ENCODE results near the gene SPO11. TPM values are rescaled to one million over a fixed set of nuclear protein-coding genes. Genes with fewer than 3 reads are reported as not detected.

Gene SPO11
- total and polyA plus RNA-seq, 2 of the 8 experiments (the other 6 are each of a cell fraction or from before 2014, with no cell fraction given): not detected

- H3K79me2 ChIP-seq (ENCODE audit: control insufficient read depth in 1 of 2, insufficient read depth in 2 of 2, low read length in 2 of 2): peaks cover 0 to 2% of the 10 kb centered on the region in 2 experiments; a peak in 2 of 4 replicates
- H3K4me1 ChIP-seq (replicated peaks in 1 of 4; ENCODE audit: control insufficient read depth in 3 of 4, insufficient read depth in 4 of 4, low read length in 3 of 4): peaks cover 0 to 12% (median 9%) of the 10 kb centered on the region in 4 experiments; a peak in 5 of 7 replicates
- no peak overlapping the region for H4K5ac ChIP-seq (ENCODE audit: insufficient read length, low read depth, low read length)
- no peak overlapping the region for H3K18ac ChIP-seq (ENCODE audit: extremely low read depth, low read length)
- H3K4ac ChIP-seq (replicated peaks; ENCODE audit: insufficient read length, low read depth, low read length): no peak overlapping the region
- H3K79me1 ChIP-seq (ENCODE audit: low read depth, low read length): no peaks in the 10 kb centered on the region
- no peak overlapping the region for H3K4me3 ChIP-seq (ENCODE audit: extremely low read depth in 1 of 4, insufficient read depth in 2 of 4, low read depth in 3 of 4, low read length in 4 of 4)
- H4K91ac ChIP-seq (replicated peaks; ENCODE audit: insufficient read length, low read length): no peak overlapping the region
- no peak overlapping the region for H3K56ac ChIP-seq (replicated peaks; ENCODE audit: insufficient read length, low read depth, low read length)
- no peak overlapping the region for H3K14ac ChIP-seq (ENCODE audit: insufficient read length)
- H3K4me2 ChIP-seq (ENCODE audit: insufficient read depth in 1 of 2, low read depth in 2 of 2, low read length in 2 of 2): no peak overlapping the region
- H2BK12ac ChIP-seq (ENCODE audit: low read depth, low read length): no peak overlapping the region
- ChIA-PET CTCF (ENCODE audit: partially characterized antibody) (interaction anchor here (1.1 to 1.7 kb wide), 2 partner anchors 10 to 15 kb away, joined by 3 to 4 read pairs; no protein-coding TSS in a partner anchor), POLR2A (ENCODE audit: partially characterized antibody) (interaction anchor here (1.0 kb wide), 1 partner anchor 17 kb away, joined by 3 read pairs; no protein-coding TSS in a partner anchor)
- FAIRE-seq (no peak), DNase-seq (ENCODE audit: low read depth in 1 of 2, low spot score in 2 of 2) (no peak)
- no peak overlapping the region for H2BK120ac ChIP-seq (replicated peaks; ENCODE audit: low read depth, low read length)
- no peak overlapping the region for H2AK5ac ChIP-seq (ENCODE audit: low read depth, low read length)
- H3K9ac ChIP-seq (replicated peaks in 1 of 4; ENCODE audit: extremely low read depth in 1 of 4, low read depth in 3 of 4, low read length in 3 of 4): no peak overlapping the region
- peaks cover 5% of the 10 kb centered on the region; the same call in 1 of the 2 replicates for H3K23me2 ChIP-seq (ENCODE audit: low read depth, low read length)
- peaks cover 0 to 10% (median 4%) of the 10 kb centered on the region in 4 experiments; a peak in 4 of 7 replicates for H3K27me3 ChIP-seq (replicated peaks in 1 of 4; ENCODE audit: control insufficient read depth in 3 of 4, extremely low read depth in 1 of 4, insufficient read depth in 3 of 4, low read length in 3 of 4)
- H3K9me3 ChIP-seq (ENCODE audit: insufficient read depth in 2 of 2, low read depth in 1 of 2, low read length in 1 of 2): no peaks in the 10 kb centered on the region
- WGBS, 2 experiments (ENCODE audit: extremely low coverage in 1 of 2, insufficient coverage in 1 of 2, insufficient read length in 1 of 2, insufficient replicate concordance in 2 of 2, low coverage in 1 of 2, low lambda C conversion rate in 2 of 2, missing lambda C conversion rate in 1 of 2): 96% methylated on average over 4 of the region's 4 CpGs; no CpG with 5 or more reads in 1 of the 2 experiments
- H3K36me3 ChIP-seq (ENCODE audit: control insufficient read depth in 2 of 4, insufficient read depth in 4 of 4, low read length in 3 of 4): no peaks in the 10 kb centered on the region
- H2AFZ ChIP-seq (ENCODE audit: low read length): no peak overlapping the region
- H3K27ac ChIP-seq (ENCODE audit: low read depth, low read length): no peak overlapping the region
- no peak overlapping the region for H2BK15ac ChIP-seq (ENCODE audit: low read length)
- no peaks in the 10 kb centered on the region for H4K20me1 ChIP-seq (replicated peaks in 1 of 2; ENCODE audit: control insufficient read depth in 1 of 2, insufficient read depth in 2 of 2, low read length in 2 of 2)
- no peak overlapping the region for H3K23ac ChIP-seq (ENCODE audit: insufficient read length)
- H2BK20ac ChIP-seq (ENCODE audit: low read length): no peak overlapping the region
- H2BK5ac ChIP-seq (ENCODE audit: low read depth, low read length): no peak overlapping the region
- H4K8ac ChIP-seq (ENCODE audit: extremely low read depth, insufficient read depth, low read length): no peak overlapping the region
- TF ChIP-seq KDM5A (IDR thresholded peaks at IDR 0.05; ENCODE audit: low read length): no peak
- TF ChIP-seq RNF2 (IDR thresholded peaks at IDR 0.05; ENCODE audit: borderline replicate concordance, low read depth, low read length, missing control alignments, poor library complexity, severe bottlenecking): no peak
- TF ChIP-seq EZH2 (IDR thresholded peaks at IDR 0.05; ENCODE audit: low read depth, low read length, severe bottlenecking): no peak
- no peak for TF ChIP-seq RBBP5 (IDR thresholded peaks at IDR 0.05; ENCODE audit: borderline replicate concordance, low read depth, low read length)
- TF ChIP-seq ATF2 (IDR thresholded peaks at IDR 0.05; ENCODE audit: low read length): no peak
- TF ChIP-seq TAF1 (IDR thresholded peaks at IDR 0.05; ENCODE audit: low read depth, low read length): no peak
- TF ChIP-seq POLR2AphosphoS5 (IDR thresholded peaks at IDR 0.05; ENCODE audit: low read depth, low read length): no peak
- no peak for TF ChIP-seq CTCF (IDR thresholded peaks at IDR 0.05; ENCODE audit: control extremely low read depth in 1 of 3, insufficient read depth in 1 of 3, low read depth in 1 of 3, low read length in 3 of 3)
- no peak for TF ChIP-seq YY1 (IDR thresholded peaks at IDR 0.05; ENCODE audit: low read depth, low read length)
Observed at GRCh38 chr20:57386762-57387161, 57.2 kb downstream of the SPO11 start.

Data from H1 (cell line).